Tongue (tissue), 3 donors: ENCODE results near the gene KCNF1. TPM values are rescaled to one million over a fixed set of nuclear protein-coding genes. Genes with fewer than 3 reads are reported as not detected.

Source experiments
- DNase-seq: peaks from one replicate; pipeline ENCODE4 v3.0.0-alpha.2; 2015
- small RNA-seq: library from RNA; depleted of rRNA; stranded (forward); fragments of <200 nt; gene quantifications from one replicate; pipeline ENCODE3, GENCODE V24; 2014; ENCODE audit warnings: low replicate concordance
- total RNA-seq: library from RNA; depleted of rRNA; stranded (reverse); fragments of >200 nt; gene quantifications from one replicate; pipeline ENCODE4 v1.2.3, GENCODE V29; 2014

KCNF1 gene
- total RNA-seq, 1 donor from 2014 or later, result 1.3 TPM

GRCh38 chr2:10947005-10947440, 35.3 kb downstream of the KCNF1 start:
- DNase-seq, result peak; percentile 38

- no peak for DNase-seq
These were observed 35.9 kb downstream of the KCNF1 start for GRCh38 chr2:10947446-10948187.

GRCh38 chr2:10948188-10948564, 36.4 kb downstream of the KCNF1 start:
- no peak for DNase-seq

DNA sequence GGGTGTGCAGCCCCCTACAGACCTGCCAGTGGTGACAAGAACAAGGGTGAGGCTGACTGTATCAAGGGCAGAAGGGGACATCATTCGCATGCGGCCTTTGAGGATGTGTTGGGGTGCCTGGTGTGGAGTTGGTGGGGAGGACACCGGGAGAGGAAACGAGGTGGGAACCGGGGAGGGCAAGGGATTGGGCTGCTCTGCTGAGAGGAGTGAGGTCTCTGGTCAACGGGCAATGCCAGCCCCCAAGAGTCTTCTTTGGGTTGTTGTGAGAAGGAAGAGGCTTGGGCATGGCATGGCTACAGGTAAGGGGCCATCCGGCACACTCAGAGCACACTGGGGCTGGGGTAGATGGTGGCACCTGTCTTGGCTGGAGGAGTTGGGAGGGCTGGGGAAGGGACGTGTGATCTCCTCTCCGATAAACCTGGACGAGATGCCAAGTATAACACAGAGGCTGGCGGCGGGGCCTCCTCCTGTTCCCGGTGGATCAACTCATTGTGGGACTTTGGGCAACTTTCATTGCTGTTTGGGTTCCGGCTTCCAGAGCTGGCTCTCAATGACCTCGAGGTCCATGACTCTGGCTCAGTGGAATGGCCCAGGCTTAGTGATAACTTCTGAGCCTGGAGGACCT, 37.0 kb downstream of the KCNF1 start:
- DNase-seq, result no peak

GRCh38 chr2:10949835-10950234, 38.1 kb downstream of the KCNF1 start:
- DNase-seq, result no peak

GRCh38 chr2:10951558-10952414, 40.1 kb downstream of the KCNF1 start:
- DNase-seq, result peak; percentile 80

DNA sequence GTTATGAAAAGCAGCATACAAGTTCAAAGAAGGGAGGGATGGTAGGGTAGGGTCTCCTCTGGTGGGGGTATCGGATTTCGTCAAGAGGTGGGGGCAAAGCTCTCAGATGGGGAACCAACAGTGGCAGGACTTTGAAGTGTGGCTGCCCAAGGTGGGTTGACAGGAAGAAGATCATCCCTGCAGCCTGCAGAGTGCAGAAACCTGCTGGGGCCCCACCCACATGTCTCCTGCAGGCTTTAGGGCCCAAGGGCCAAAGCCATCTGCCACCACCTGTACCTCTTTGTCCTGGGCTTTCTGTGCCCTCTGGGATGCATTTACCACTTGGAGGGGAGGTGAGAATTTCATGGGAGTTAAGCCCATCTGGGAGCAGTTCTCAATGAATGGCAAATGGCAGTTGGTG, 42.7 kb downstream of the KCNF1 start:
- no peak for DNase-seq

- no peak for DNase-seq
These were observed 43.4 kb downstream of the KCNF1 start for GRCh38 chr2:10954856-10955818.

DNA sequence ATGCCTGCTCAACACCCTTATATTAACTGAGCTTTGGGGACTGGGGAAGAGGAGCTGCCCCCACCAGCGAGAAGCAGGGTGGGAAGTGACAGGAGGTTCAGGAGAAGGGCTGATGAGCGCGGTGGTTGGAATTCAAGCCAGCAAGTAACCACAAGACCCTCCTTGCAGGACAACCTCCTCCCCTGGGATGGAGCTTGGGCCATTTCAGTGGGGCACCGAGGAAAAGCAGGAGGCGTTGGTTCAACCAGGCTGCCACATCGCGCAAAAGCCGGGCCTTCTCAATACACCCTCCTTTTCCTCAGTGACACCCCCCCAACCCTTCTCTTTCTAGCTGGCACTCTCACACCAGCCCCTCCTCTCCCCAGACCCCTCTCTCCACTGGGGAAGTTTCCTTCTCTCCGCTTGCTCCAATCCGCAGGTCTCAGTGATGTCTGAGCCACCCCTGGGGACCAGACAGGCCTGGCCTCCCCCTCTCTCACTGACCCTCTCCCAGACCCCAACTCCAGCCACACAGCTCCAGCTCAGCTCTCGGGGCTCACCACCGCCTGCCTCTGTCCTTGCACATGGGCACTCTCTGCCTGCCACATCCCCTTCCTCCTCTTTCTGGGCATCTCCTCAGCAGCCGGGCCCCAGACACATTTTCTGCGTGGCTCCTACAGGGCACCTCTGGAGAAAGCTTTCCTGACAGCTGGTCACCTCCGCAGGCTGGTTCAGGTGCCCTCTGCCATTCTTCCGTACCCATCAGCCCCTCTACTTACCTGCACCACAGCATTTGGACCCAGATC, 44.5 kb downstream of the KCNF1 start:
- no peak for DNase-seq

DNA sequence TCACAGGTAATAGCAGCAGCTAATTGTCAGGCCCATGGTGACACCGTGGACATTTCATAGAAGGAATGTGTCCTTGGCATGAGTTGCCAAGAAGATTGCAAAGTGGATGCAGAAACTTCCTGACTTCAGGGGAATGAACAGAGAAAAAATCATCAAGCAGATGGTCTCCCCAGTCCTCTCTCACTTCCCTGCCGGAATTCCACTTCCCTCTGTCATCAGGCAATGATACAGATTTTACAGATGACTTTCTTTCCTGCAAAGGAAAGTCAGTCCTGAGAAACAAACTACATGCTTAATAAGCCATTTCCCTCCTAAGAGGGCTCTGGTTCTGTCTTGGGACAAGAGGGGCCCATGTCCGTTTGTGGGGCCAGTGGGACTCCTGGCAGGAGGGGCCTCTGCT, 45.7 kb downstream of the KCNF1 start:
- DNase-seq, result no peak

DNA sequence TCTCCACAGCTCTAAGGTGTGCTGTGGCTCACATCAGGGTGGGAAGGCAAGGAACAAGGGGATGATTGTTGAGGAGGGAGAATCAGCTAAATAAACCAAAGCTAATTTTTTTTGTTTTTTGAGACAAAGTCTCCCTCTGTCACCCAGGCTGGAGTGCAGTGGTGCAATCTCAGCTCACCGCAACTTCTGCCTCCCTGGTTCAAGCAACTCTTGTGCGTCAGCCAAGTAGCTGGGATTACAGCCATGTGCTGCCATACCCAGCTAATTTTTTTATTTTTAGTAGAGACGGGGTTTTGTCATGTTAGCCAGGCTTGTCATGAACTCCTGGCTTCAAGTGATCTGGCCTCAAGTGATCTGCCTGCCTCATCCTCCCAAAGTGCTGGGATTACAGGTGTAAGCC, 46.7 kb downstream of the KCNF1 start:
- DNase-seq, result peak; percentile 50

DNA sequence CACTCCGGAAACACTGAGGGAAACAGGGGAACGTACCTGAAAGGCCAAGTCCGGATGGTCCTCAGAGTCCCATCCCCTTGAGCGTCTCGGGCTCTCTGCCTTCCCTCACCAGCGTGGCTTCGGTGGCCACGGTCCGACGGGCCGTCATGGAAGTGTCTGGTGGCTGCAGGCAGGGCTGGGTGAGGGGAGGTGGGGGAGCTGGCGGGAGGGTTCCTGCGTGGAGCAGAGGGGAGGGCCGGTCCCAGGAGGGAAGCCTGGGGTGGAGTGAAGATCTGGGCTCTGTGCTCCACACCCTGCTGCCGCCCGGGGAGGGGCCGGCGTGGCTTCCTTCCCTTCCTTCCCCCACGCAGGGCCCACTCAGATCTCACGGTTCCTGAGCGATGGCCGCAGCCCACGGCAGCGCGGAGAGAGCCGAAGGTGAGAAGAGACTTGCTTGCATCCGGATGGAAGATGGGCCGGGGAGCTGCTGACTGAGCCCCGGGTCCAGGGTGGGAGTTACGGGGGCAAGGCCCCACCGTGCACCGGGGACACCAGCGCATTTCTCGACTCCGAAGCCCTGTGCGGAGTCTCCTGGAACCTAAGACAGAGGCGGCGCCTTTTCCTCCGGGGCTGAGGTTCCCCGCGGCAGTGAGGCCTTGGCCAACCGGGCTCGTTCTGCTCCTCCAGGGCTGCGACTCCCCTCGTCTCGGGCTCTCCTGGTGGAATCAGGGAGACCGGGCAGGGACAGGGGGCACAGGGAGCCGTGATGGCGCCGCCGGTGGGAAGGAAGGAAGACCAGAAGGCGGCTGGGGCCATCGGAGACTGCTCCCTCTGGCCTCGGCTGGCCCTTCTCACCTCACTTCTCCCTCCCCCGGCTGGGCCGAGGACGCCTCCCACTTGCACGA, 49.1 kb downstream of the KCNF1 start:
- no peak for DNase-seq

- no peak for DNase-seq
These were observed 49.7 kb downstream of the KCNF1 start for GRCh38 chr2:10961490-10961875.

DNA sequence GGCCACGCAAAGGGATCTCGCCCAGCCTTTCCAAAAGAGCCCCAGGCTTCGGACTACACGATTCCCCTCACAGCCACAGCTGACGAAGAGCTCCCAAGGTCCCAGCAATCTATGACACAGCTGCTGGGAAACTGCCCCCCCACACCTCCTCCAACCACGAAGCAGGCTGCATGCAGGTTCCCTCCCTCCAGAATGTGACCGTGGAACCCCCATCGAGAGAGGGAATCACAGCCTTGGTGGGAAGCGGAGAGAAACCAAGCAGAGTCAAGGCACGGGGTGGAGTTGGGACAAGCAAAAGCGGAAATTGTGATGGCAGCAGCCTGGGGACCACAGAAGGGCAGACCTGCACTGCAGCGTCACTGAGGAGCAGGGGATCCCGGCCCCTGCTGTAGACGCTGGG, 50.3 kb downstream of the KCNF1 start:
- DNase-seq, result no peak

GRCh38 chr2:10963155-10963554, 51.4 kb downstream of the KCNF1 start:
- no peak for DNase-seq

Small RNAs within 50 kb of the gene (small RNA-seq; reads per million reads assigned to genes)
- gene AC079587.1, result not detected

Other genes starting within 250 kb of the KCNF1 start
- gene NOL10, start 222.0 kb upstream of the KCNF1 start, total RNA-seq, result 36.9 TPM
- gene ATP6V1C2, start 190.3 kb upstream of the KCNF1 start, total RNA-seq, result 12.1 TPM
- 162 TPM for gene PDIA6, start 99.1 kb upstream of the KCNF1 start, total RNA-seq
- gene SLC66A3, start 243.5 kb downstream of the KCNF1 start, total RNA-seq, result 16.3 TPM